Breast epithelium (tissue), 4 donors: ENCODE measurements around the gene NMRAL1. TPM values are rescaled to one million over a fixed set of nuclear protein-coding genes. Genes with fewer than 3 reads are reported as not detected.

ENCODE experiments used
- DNase-seq, 2 donors: peaks; one replicate each; pipeline ENCODE4 v3.0.0-alpha.2; 2019; ENCODE audit warnings: low spot score in 2 of 2
- H3K27ac ChIP-seq, 2 donors: fragments of 200-600 bp; sonication (generic) in 1 of 2; one replicate each; pipeline ENCODE4 v1.5.1; 2016 to 2019; ENCODE audit warnings: mild to moderate bottlenecking in 1 of 2
- H3K27me3 ChIP-seq, 2 donors: fragments of 200-600 bp; sonication (generic) in 1 of 2; one replicate each; pipeline versions ENCODE4 v1.5.1 to v1.6.0; 2017 to 2019; ENCODE audit warnings: control low read depth in 1 of 2, mild to moderate bottlenecking in 1 of 2
- H3K36me3 ChIP-seq: fragments of 200-600 bp; one replicate; pipeline ENCODE4 v1.5.1; 2019
- H3K4me1 ChIP-seq, 2 donors: fragments of 200-600 bp; sonication (generic); one replicate each; pipeline ENCODE4 v1.5.1; 2016 to 2019; ENCODE audit warnings: control low read depth in 1 of 2
- H3K4me3 ChIP-seq, 3 donors: fragments of 200-600 bp; sonication (generic); 1 replicate in 2 of 3; 2 replicates in 1 of 3; pipeline ENCODE4 v1.5.1; 2016 to 2019; ENCODE audit warnings: mild to moderate bottlenecking in 3 of 3, moderate library complexity in 2 of 3
- H3K9me3 ChIP-seq, 2 donors: fragments of 200-600 bp; sonication (generic) in 1 of 2; one replicate each; pipeline ENCODE4 v1.5.1; 2016 to 2019; ENCODE audit warnings: control low read depth in 1 of 2
- CTCF ChIP-seq, 3 donors: fragments of 450-650 bp; IDR thresholded peaks; one replicate each; pipeline ENCODE4 v1.5.1; 2016 to 2017; ENCODE audit warnings: antibody characterized with exemption in 3 of 3, mild to moderate bottlenecking in 3 of 3, moderate library complexity in 3 of 3
- POLR2A ChIP-seq: fragments of 450-650 bp; IDR thresholded peaks from one replicate; pipeline ENCODE4 v1.6.1; 2016; ENCODE audit warnings: antibody characterized with exemption, mild to moderate bottlenecking, moderate library complexity
- POLR2AphosphoS5 ChIP-seq, 3 donors: sonication (generic); formaldehyde crosslinking; IDR thresholded peaks; one replicate each; pipeline ENCODE4 v1.6.1; 2017; ENCODE audit warnings: antibody characterized with exemption in 3 of 3
- intact Hi-C: fragments of 100-400 bp; cut with DNase I; formaldehyde crosslinking; loops from one replicate; pipeline ENCODE4 v1.15.1; 2023; ENCODE audit warnings: low total_unique reads
- total RNA-seq, 3 donors: library from RNA; depleted of rRNA; stranded (reverse); fragments of >200 nt; gene quantifications; one replicate each; pipeline ENCODE4 v1.1.0, GENCODE V29; 2016

NMRAL1 gene
- total RNA-seq, 3 donors from 2014 or later, result 44.5 to 57.7 (median 51.5) TPM

GRCh38 chr16:4420505-4421105 lies 53.8 kb downstream of the NMRAL1 start:
- no peak for TF ChIP-seq POLR2A
- no peak for TF ChIP-seq POLR2AphosphoS5 (IDR thresholded peaks at IDR 0.05)
- no peak for TF ChIP-seq CTCF (IDR thresholded peaks at IDR 0.05)
- no peaks in the 10 kb centered on the region for H3K9me3 ChIP-seq
- H3K27ac ChIP-seq, result no peak overlapping the region
- intact Hi-C loops, result no loop called here
- no peak for DNase-seq
- H3K27me3 ChIP-seq, result no peaks in the 10 kb centered on the region
- peaks cover 0 to 5% of the 10 kb centered on the region in 2 donors for H3K4me1 ChIP-seq
- no peak overlapping the region for H3K4me3 ChIP-seq
- no peaks in the 10 kb centered on the region for H3K36me3 ChIP-seq

GRCh38 chr16:4419402-4419959 lies 54.9 kb downstream of the NMRAL1 start:
- no peaks in the 10 kb centered on the region for H3K27me3 ChIP-seq
- no peak overlapping the region for H3K27ac ChIP-seq
- no peak for TF ChIP-seq CTCF (IDR thresholded peaks at IDR 0.05)
- intact Hi-C loops, result no loop called here
- H3K4me3 ChIP-seq, result no peak overlapping the region
- H3K9me3 ChIP-seq, result no peaks in the 10 kb centered on the region
- H3K4me1 ChIP-seq, result peaks cover 0 to under 1% of the 10 kb centered on the region in 2 donors
- no peaks in the 10 kb centered on the region for H3K36me3 ChIP-seq
- no peak for DNase-seq

- Histone ChIP-seq H3K27me3 (no peaks in the 10 kb centered on the region), H3K4me3 (peak within 1 kb of the TSS; percentile 91 to 97 (median 96)), H3K27ac (peak within 1 kb of the TSS; percentile 71 to 78), H3K36me3 (no peaks in the 10 kb centered on the region), H3K4me1 (no peaks in the 10 kb centered on the region), H3K9me3 (no peaks in the 10 kb centered on the region)
- TF ChIP-seq POLR2A (no peak), CTCF (IDR thresholded peaks at IDR 0.05) (peak in 1 of 3 donors; percentile 47), POLR2AphosphoS5 (IDR thresholded peaks at IDR 0.05) (peak; percentile 18 to 40 (median 30))
- intact Hi-C loops, result no loop called here
- DNase-seq, result peak; percentile 94
These were observed 58.0 kb downstream of the NMRAL1 start, which contains the start of gene CORO7 for GRCh38 chr16:4416200-4417032. CORO7 (minus strand) TSS chr16:4416596; CDS start chr16:4416518, 78 bp downstream.

GRCh38 chr16:4415538-4416199 lies 58.8 kb downstream of the NMRAL1 start:
- Histone ChIP-seq H3K4me3 (peak overlapping the region; percentile 91 to 97 (median 96)), H3K36me3 (no peaks in the 10 kb centered on the region), H3K27ac (peak overlapping the region; percentile 71 to 78), H3K4me1 (peaks cover 0 to 4% of the 10 kb centered on the region in 2 donors), H3K9me3 (no peaks in the 10 kb centered on the region), H3K27me3 (no peaks in the 10 kb centered on the region)
- DNase-seq, result no peak
- intact Hi-C loops, result no loop called here
- TF ChIP-seq POLR2AphosphoS5 (IDR thresholded peaks at IDR 0.05) (no peak), POLR2A (no peak), CTCF (IDR thresholded peaks at IDR 0.05) (no peak)
